ENCODE measurements around the gene CELA3B.
"Not testable (repeated sequence)": the region's sequence is repeated elsewhere in the genome, so short reads cannot be mapped to it uniquely, and the experiment has no call there.

The CELA3B gene

DNA sequence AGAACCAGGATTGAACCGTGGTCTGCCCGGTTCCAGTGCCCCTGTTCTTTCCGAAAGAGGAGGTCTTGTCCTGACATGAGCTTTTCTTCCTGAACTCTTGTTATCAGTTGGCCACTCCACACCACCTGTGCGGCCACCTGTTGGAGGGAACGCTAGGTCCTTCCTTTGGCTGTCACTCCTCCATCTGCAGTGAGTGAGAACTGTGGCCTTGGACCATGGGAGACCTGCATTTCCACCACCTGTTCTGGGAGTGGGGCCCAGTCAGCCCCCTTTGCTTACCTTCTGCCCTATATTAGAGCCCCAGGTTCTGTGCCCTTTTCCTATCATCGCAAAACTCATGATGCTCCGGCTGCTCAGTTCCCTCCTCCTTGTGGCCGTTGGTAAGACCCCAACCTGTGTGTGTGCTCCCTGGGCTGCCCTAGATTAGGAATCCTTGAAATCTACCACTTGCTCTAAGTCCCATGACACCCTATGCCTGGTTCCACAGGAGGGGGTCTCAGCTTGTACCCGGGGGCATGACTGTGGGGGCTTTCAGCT, at the start of gene CELA3B:
Gene CELA3B, plus strand, starts transcription at position 320 of the 537 bp plus-strand sequence. Its CDS starts 18 bp downstream, at position 338.
- not testable (repeated sequence) for DNase-seq (ENCODE audit: extremely low read depth, low read depth); H3K4me3 ChIP-seq (replicated peaks; ENCODE audit: low read depth, low read length)

DNA sequence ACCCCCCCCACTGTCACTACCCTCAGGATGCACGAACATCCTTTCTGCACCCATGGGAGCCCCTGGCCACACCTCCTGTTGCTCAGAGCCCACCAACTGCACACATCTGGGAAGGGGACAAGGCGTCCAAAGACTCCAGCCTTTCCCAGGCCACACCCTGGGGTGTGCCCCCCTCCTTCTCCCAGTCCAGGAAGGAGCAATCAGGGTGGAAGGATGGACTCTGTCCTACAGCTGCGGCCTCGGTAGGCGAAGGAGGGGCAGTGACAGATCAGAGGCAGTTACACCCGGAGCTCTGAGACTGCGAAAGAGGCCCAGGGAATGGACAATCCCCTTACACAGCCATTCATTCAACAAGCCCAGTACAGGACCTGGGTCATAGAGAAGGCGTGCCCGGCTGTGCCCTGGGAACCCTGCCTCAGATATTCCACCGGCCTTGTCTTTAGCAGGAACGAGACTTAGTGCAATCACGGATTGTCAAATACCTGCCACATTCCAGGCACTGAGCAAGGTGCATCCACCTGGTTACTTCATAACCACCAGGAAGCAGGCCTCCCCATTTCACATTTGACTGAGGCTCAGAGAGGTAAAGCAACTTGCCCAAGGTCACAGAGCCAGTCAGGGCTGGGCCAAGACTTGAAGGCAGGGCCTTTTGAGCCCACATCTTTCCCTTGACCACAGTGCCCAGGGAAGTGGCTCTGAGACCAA, 49.1 kb upstream of the CELA3B start:
- no peak for TF ChIP-seq CTCF (IDR thresholded peaks at IDR 0.05; ENCODE audit: low read depth, low read length, missing control alignments)
- no peak for DNase-seq (ENCODE audit: extremely low read depth, low read depth)
- H3K4me3 ChIP-seq (replicated peaks; ENCODE audit: low read depth, low read length): no peak overlapping the region

GRCh38 chr1:21930080-21930571, 46.7 kb upstream of the CELA3B start:
- no peak overlapping the region for H3K4me3 ChIP-seq (replicated peaks; ENCODE audit: low read depth, low read length)
- no peak for DNase-seq (ENCODE audit: extremely low read depth, low read depth)
- TF ChIP-seq CTCF (IDR thresholded peaks at IDR 0.05; ENCODE audit: low read depth, low read length, missing control alignments): no peak

- no peak overlapping the region for H3K4me3 ChIP-seq (replicated peaks; ENCODE audit: low read depth, low read length)
- no peak for TF ChIP-seq CTCF (IDR thresholded peaks at IDR 0.05; ENCODE audit: low read depth, low read length, missing control alignments)
- DNase-seq (ENCODE audit: extremely low read depth, low read depth): no peak
Measured at GRCh38 chr1:21930629-21931170, 46.1 kb upstream of the CELA3B start.

DNA sequence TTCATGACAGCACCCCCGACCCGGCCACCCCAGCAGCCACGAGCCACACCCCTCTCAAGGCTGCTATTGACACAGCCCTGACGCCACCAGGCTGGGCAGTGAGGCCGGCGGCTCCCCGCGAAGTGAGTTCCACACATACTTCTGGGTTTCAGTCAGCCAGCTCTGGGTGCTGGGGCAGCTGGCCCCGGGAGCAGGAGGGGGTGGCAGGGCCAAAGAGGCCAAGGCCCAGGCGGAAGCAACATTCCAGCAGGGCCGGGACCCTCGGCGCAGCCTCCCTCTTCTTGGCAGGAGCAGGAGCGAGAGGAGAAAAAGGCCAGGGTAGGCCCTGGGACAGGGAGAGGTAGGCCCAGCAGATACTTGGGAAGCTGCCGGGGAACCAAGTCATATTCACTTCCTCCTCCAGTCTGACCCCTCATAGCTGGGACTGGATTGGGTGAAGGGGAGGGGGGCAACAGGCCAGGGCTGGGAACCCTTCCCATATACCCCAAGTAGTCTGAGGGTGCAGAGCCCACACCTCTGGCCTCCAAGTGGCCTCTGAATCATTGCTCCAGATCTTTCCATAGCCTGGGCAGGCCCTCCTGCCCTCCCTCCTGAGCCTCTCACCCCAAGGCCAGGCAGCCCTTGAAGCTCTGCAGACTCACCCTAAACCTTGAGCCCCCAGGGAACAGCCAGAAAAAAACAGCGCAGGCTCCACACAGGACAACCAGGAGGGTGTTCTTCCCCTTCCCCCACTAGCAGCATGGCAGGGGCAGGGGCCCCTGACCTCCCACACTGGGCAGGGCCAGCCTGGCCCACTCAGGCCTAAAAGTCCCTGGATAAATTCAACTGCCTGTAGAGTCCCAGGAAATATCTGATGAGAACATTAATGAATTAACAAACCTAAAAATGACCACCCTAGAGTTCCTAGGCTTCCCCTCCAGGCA, 45.4 kb upstream of the CELA3B start:
- TF ChIP-seq CTCF (IDR thresholded peaks at IDR 0.05; ENCODE audit: low read depth, low read length, missing control alignments): no peak
- no peak overlapping the region for H3K4me3 ChIP-seq (replicated peaks; ENCODE audit: low read depth, low read length)
- no peak for DNase-seq (ENCODE audit: extremely low read depth, low read depth)

GRCh38 chr1:21932127-21932526, 44.7 kb upstream of the CELA3B start:
- no peak overlapping the region for H3K4me3 ChIP-seq (replicated peaks; ENCODE audit: low read depth, low read length)
- no peak for TF ChIP-seq CTCF (IDR thresholded peaks at IDR 0.05; ENCODE audit: low read depth, low read length, missing control alignments)
- DNase-seq (ENCODE audit: extremely low read depth, low read depth): no peak
